SK-N-SH (cell line): ENCODE measurements around the gene MAPK12. TPM values are rescaled to one million over a fixed set of nuclear protein-coding genes. Genes with fewer than 3 reads are reported as not detected.

Experiments
- CTCF ChIA-PET: fragments of 300-600, 350-600 bp; formaldehyde crosslinking; extraction: SDS; loops from one replicate; lab custom pipeline; 2021; lab: Yijun Ruan, JAX
- POLR2A ChIA-PET: fragments of 350-600 bp; sonication (Branson Sonifier 250); formaldehyde crosslinking; extraction: SDS; loops from one replicate; lab custom pipeline; 2020; ENCODE audit warnings: antibody characterized with exemption, inconsistent platforms; lab: Yijun Ruan, JAX
- DNase-seq: peaks from one replicate; pipeline ENCODE4 v3.0.0; 2012
- H2AFZ ChIP-seq: fragments of 200-600 bp; sonication (generic); 2 replicates; pipeline ENCODE4 v1.8.1; 2016; ENCODE audit warnings: antibody characterized with exemption, mild to moderate bottlenecking, low read depth
- H3F3A ChIP-seq: fragments of 200-600 bp; sonication (generic); replicated peaks from 2 replicates; pipeline ENCODE3; 2016; ENCODE audit warnings: antibody characterized with exemption, mild to moderate bottlenecking; ENCODE audit not compliant: insufficient read depth
- H3K27ac ChIP-seq, 2 experiments: fragments of 200-500 bp in 1 of 2; fragments of 200-600 bp in 1 of 2; sonication (Bioruptor generic) in 1 of 2; sonication (generic), shearing (Covaris generic) in 1 of 2; 2 replicates each; pipeline versions ENCODE4 v1.5.1 to v1.6.1; 2014 to 2016; ENCODE audit warnings: low read depth in 2 of 2, inconsistent platforms in 1 of 2, low read length in 1 of 2, mild to moderate bottlenecking in 1 of 2, mixed read lengths in 1 of 2
- H3K27me3 ChIP-seq: fragments of 200-600 bp; sonication (generic), shearing (Covaris generic); 2 replicates; pipeline ENCODE4 v1.6.1; 2016; ENCODE audit warnings: mixed run types; ENCODE audit not compliant: insufficient read depth
- H3K36me3 ChIP-seq, 2 experiments: fragments of 200-500 bp in 1 of 2; fragments of 200-600 bp in 1 of 2; sonication (Bioruptor generic) in 1 of 2; sonication (generic) in 1 of 2; replicated peaks in 1 of 2; 2 replicates each; pipeline versions ENCODE3 to v1.5.1; 2014 to 2016; ENCODE audit warnings: low read length in 1 of 2, mild to moderate bottlenecking in 1 of 2; ENCODE audit not compliant: insufficient read depth in 2 of 2, control insufficient read depth in 1 of 2
- H3K4me1 ChIP-seq, 2 experiments: fragments of 200-500 bp in 1 of 2; fragments of 200-600 bp in 1 of 2; sonication (Bioruptor generic) in 1 of 2; sonication (generic), shearing (Covaris generic) in 1 of 2; 2 replicates each; pipeline versions ENCODE4 v1.5.1 to v1.6.1; 2014 to 2016; ENCODE audit warnings: low read depth in 1 of 2, low read length in 1 of 2, mixed run types in 1 of 2; ENCODE audit not compliant: insufficient read depth in 2 of 2, control insufficient read depth in 1 of 2
- H3K4me2 ChIP-seq: fragments of 200-600 bp; sonication (generic), shearing (Covaris generic); 2 replicates; pipeline ENCODE4 v1.6.1; 2017; ENCODE audit warnings: mixed run types
- H3K4me3 ChIP-seq, 2 experiments: fragments of 200-500 bp in 1 of 2; fragments of 200-600 bp in 1 of 2; sonication (Bioruptor generic) in 1 of 2; sonication (generic), shearing (Covaris generic) in 1 of 2; 2 replicates each; pipeline versions ENCODE4 v1.5.1 to v1.8.1; 2014 to 2016; ENCODE audit warnings: low read depth in 2 of 2, inconsistent platforms in 1 of 2, low read length in 1 of 2, mild to moderate bottlenecking in 1 of 2, mixed read lengths in 1 of 2, moderate library complexity in 1 of 2
- H3K79me2 ChIP-seq: fragments of 200-600 bp; sonication (generic); 2 replicates; pipeline ENCODE4 v1.8.1; 2017; ENCODE audit warnings: mild to moderate bottlenecking; ENCODE audit not compliant: insufficient read depth
- H3K9ac ChIP-seq: fragments of 200-600 bp; sonication (generic); 2 replicates; pipeline ENCODE4 v1.6.1; 2017; ENCODE audit warnings: mixed run types
- H3K9me2 ChIP-seq: fragments of 200-600 bp; sonication (generic); 2 replicates; pipeline ENCODE4 v1.6.1; 2017; ENCODE audit warnings: mixed run types
- H3K9me3 ChIP-seq: fragments of 200-600 bp; sonication (generic); 2 replicates; pipeline ENCODE4 v1.6.1; 2017; ENCODE audit warnings: mixed run types, mild to moderate bottlenecking, moderate library complexity
- H4K20me1 ChIP-seq: fragments of 200-600 bp; sonication (generic); 2 replicates; pipeline ENCODE4 v1.6.1; 2017; ENCODE audit warnings: mild to moderate bottlenecking, mixed run types; ENCODE audit not compliant: insufficient read depth
- CHD2 ChIP-seq: fragments of 150-350 bp; IDR thresholded peaks from 2 replicates; pipeline ENCODE4 v1.6.1; 2018; ENCODE audit warnings: low read length; ENCODE audit not compliant: partially characterized antibody
- ELF1 ChIP-seq: IDR thresholded peaks from 2 replicates; pipeline ENCODE4 v1.4.0; 2012
- EP300 ChIP-seq, 2 experiments: IDR thresholded peaks; 2 replicates each; pipeline versions ENCODE4 v1.4.0 to v1.6.1; 2012; ENCODE audit warnings: borderline replicate concordance in 1 of 2, low read depth in 1 of 2, low read length in 1 of 2
- EZH2phosphoT487 ChIP-seq: fragments of 200-600 bp; sonication (generic); IDR thresholded peaks from 2 replicates; pipeline ENCODE4 v1.6.1; 2017; ENCODE audit warnings: low read depth, mixed run types, mild to moderate bottlenecking, antibody characterized with exemption, moderate library complexity, borderline replicate concordance
- FOSL2 ChIP-seq: IDR thresholded peaks from 2 replicates; pipeline ENCODE4 v1.4.0; 2012; ENCODE audit warnings: low read depth, mild to moderate bottlenecking, moderate library complexity, borderline replicate concordance
- FOXJ3 ChIP-seq: sonication (generic); formaldehyde crosslinking; IDR thresholded peaks from 2 replicates; pipeline ENCODE4 v1.5.1; 2020; ENCODE audit warnings: mild to moderate bottlenecking, missing genetic modification reagents
- FOXM1 ChIP-seq: IDR thresholded peaks from 2 replicates; pipeline ENCODE4 v1.4.0; 2012; ENCODE audit warnings: low read depth, mild to moderate bottlenecking
- GABPA ChIP-seq: IDR thresholded peaks from 2 replicates; pipeline ENCODE4 v1.4.0; 2012; ENCODE audit warnings: low read depth, mild to moderate bottlenecking
- JUND ChIP-seq: IDR thresholded peaks from 2 replicates; pipeline ENCODE4 v1.4.0; 2012
- MEF2A ChIP-seq: IDR thresholded peaks from 2 replicates; pipeline ENCODE4 v1.4.0; 2012; ENCODE audit warnings: low read depth, borderline replicate concordance
- MXI1 ChIP-seq: IDR thresholded peaks from 2 replicates; pipeline ENCODE4 v1.6.1; 2012; ENCODE audit warnings: mild to moderate bottlenecking, low read depth, low read length, improper control_type of control experiment
- NFIC ChIP-seq: IDR thresholded peaks from 2 replicates; pipeline ENCODE4 v1.4.0; 2012; ENCODE audit warnings: borderline replicate concordance
- NRF1 ChIP-seq: IDR thresholded peaks from 2 replicates; pipeline ENCODE4 v1.6.1; 2012; ENCODE audit warnings: low read depth, mild to moderate bottlenecking, low read length
- POLR2AphosphoS5 ChIP-seq: IDR thresholded peaks from 2 replicates; pipeline ENCODE4 v1.6.1; 2012; ENCODE audit warnings: low read depth, low read length
- RAD21 ChIP-seq: IDR thresholded peaks from 2 replicates; pipeline ENCODE4 v1.6.1; 2012; ENCODE audit warnings: mild to moderate bottlenecking, low read length
- RCOR1 ChIP-seq: fragments of 150-350 bp; IDR thresholded peaks from 2 replicates; pipeline ENCODE4 v1.6.1; 2017; ENCODE audit warnings: antibody characterized with exemption, low read length
- RFX5 ChIP-seq: IDR thresholded peaks from 2 replicates; pipeline ENCODE4 v1.6.1; 2012; ENCODE audit warnings: mild to moderate bottlenecking, improper control_type of control experiment, low read length
- RXRA ChIP-seq: IDR thresholded peaks from 2 replicates; pipeline ENCODE4 v1.4.0; 2012; ENCODE audit warnings: low read depth, mild to moderate bottlenecking, borderline replicate concordance
- SIN3A ChIP-seq: IDR thresholded peaks from 2 replicates; pipeline ENCODE4 v1.6.1; 2012; ENCODE audit warnings: low read depth, mild to moderate bottlenecking, low read length, moderate library complexity, borderline replicate concordance
- SMC3 ChIP-seq: IDR thresholded peaks from 2 replicates; pipeline ENCODE4 v1.6.1; 2012; ENCODE audit warnings: low read depth, low read length, improper control_type of control experiment
- TAF1 ChIP-seq: IDR thresholded peaks from 2 replicates; pipeline ENCODE4 v1.6.1; 2012; ENCODE audit warnings: low read depth, mild to moderate bottlenecking, low read length, moderate library complexity, borderline replicate concordance
- TCF12 ChIP-seq: IDR thresholded peaks from 2 replicates; pipeline ENCODE4 v1.4.0; 2012
- TEAD4 ChIP-seq: IDR thresholded peaks from 2 replicates; pipeline ENCODE4 v1.4.0; 2012; ENCODE audit warnings: mild to moderate bottlenecking, borderline replicate concordance; ENCODE audit not compliant: insufficient read depth
- YY1 ChIP-seq: IDR thresholded peaks from 2 replicates; pipeline ENCODE4 v1.4.0; 2012; ENCODE audit warnings: low read depth, mild to moderate bottlenecking
- WGBS: methylation state at CpG from one replicate; pipeline ENCODE4 v1.1.6; 2017; ENCODE audit warnings: low lambda C conversion rate; 5-methylcytosine and 5-hydroxymethylcytosine counted together
- polyA plus RNA-seq, 3 experiments: library from polyadenylated mRNA; depleted of rRNA; stranded (reverse); fragments of >200 nt; gene quantifications; 2 replicates each; pipeline ENCODE4 v1.2.3, GENCODE V29; 2012
- TF ChIP-seq, protein P1 (sequence below): IDR thresholded peaks from 2 replicates; pipeline ENCODE4 v1.4.0; 2012; ENCODE audit warnings: low read depth
- TF ChIP-seq, protein P2 (sequence below): fragments of 200-600 bp; sonication (generic); IDR thresholded peaks from 2 replicates; pipeline ENCODE4 v1.6.1; 2017; ENCODE audit warnings: antibody characterized with exemption, mild to moderate bottlenecking, moderate library complexity
- TF ChIP-seq, protein P3 (sequence below): fragments of 150-350 bp; IDR thresholded peaks from 2 replicates; pipeline ENCODE4 v1.6.1; 2016; ENCODE audit warnings: mild to moderate bottlenecking, low read depth, low read length
- TF ChIP-seq, protein P4 (sequence below): IDR thresholded peaks from 2 replicates; pipeline ENCODE4; 2012
- TF ChIP-seq, protein P5 (sequence below): IDR thresholded peaks from 2 replicates; pipeline ENCODE4 v1.4.0; 2012; ENCODE audit warnings: low read depth, borderline replicate concordance

Gene MAPK12
- polyA plus RNA-seq, 1 of the 3 experiments (the other 2 are of a cell fraction) = 118 TPM

DNA sequence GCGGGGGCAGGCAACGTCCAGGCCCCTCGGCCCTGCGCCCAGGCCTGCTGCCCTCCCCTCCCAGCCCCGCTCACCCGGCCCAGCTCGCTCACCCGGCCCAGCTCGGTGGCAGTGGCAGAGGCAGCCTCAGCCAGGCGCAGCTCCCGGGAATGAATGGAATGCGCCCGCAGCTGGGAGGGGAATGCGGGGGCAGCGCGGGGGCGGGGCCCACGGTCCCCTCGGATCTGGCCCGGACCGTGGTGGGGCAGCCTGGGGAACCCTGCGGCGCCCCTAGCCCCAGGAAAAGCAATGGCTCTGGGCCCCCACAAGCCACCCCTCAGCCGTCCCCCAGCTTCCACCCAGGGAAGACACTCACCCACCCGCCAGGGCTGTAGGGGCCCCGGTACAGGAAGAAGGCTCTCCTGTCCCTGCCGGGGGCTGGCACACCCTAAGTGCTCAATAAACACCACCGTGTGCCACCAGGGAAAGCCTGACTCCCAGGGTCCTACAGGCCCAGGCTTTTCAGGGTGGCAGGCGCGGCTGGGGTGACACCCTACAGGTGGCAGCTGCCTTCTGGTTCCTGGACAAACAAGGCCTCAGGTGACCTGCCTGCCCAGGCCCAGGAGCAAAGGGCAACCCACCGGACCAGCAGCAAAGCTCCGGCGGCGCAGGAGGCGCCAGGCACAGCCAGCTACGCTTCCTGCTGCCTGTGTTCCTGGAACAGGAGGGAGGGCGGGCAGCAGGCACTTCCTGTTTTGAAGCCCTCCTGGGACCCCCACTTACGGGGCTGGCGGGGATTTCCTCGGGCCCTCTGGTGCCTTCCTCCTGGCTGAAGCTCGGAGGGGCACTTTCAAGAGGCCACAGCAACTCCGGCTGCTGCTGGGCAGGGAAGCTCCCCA lies 32.2 kb upstream of the MAPK12 start:
- peaks cover 10 to 23% of the 10 kb centered on the region in 2 experiments for H3K36me3 ChIP-seq
- no peaks in the 10 kb centered on the region for H3K9me2 ChIP-seq
- H4K20me1 ChIP-seq = peaks cover 98% of the 10 kb centered on the region
- no peaks in the 10 kb centered on the region for H3K9me3 ChIP-seq
- DNase-seq = peak; percentile 60
- H3F3A ChIP-seq = peaks cover 13% of the 10 kb centered on the region
- peak overlapping the region; percentile 63 to 80 for H3K27ac ChIP-seq
- WGBS = 62% methylated on average over 6 of the region's 42 CpGs
- peak overlapping the region; percentile 68; the same call in 1 of the 2 replicates for H3K9ac ChIP-seq
- POLR2A ChIA-PET = no interaction called here
- no peak overlapping the region for H2AFZ ChIP-seq
- CTCF ChIA-PET = interaction anchor here (0.7 to 2.6 kb wide), 7 partner anchors 9 to 53 kb away, joined by 3 to 12 read pairs (median 3); no protein-coding TSS in a partner anchor
- no peaks in the 10 kb centered on the region for H3K27me3 ChIP-seq
- H3K4me3 ChIP-seq = peak overlapping the region; percentile 17 to 49; a peak in 2 of 4 replicates
- H3K4me1 ChIP-seq = peaks cover 6 to 22% of the 10 kb centered on the region in 2 experiments; a peak in 3 of 4 replicates
- peak overlapping the region; percentile 84 for H3K4me2 ChIP-seq
- peaks cover 100% of the 10 kb centered on the region for H3K79me2 ChIP-seq
- peak; percentile 99 for TF ChIP-seq TEAD4
- TF ChIP-seq FOSL2 = no peak
- peak; percentile 72 for TF ChIP-seq TCF12
- TF ChIP-seq NFIC = peak; percentile 40; the same call in 1 of the 2 replicates
- no peak for TF ChIP-seq SIN3A
- no peak for TF ChIP-seq MEF2A
- no peak for TF ChIP-seq ELF1
- TF ChIP-seq, protein P1, sequence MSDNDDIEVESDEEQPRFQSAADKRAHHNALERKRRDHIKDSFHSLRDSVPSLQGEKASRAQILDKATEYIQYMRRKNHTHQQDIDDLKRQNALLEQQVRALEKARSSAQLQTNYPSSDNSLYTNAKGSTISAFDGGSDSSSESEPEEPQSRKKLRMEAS = no peak
- TF ChIP-seq, protein P2, sequence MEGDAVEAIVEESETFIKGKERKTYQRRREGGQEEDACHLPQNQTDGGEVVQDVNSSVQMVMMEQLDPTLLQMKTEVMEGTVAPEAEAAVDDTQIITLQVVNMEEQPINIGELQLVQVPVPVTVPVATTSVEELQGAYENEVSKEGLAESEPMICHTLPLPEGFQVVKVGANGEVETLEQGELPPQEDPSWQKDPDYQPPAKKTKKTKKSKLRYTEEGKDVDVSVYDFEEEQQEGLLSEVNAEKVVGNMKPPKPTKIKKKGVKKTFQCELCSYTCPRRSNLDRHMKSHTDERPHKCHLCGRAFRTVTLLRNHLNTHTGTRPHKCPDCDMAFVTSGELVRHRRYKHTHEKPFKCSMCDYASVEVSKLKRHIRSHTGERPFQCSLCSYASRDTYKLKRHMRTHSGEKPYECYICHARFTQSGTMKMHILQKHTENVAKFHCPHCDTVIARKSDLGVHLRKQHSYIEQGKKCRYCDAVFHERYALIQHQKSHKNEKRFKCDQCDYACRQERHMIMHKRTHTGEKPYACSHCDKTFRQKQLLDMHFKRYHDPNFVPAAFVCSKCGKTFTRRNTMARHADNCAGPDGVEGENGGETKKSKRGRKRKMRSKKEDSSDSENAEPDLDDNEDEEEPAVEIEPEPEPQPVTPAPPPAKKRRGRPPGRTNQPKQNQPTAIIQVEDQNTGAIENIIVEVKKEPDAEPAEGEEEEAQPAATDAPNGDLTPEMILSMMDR = no peak
- no peak for TF ChIP-seq CHD2
- no peak for TF ChIP-seq SMC3
- TF ChIP-seq, protein P3, sequence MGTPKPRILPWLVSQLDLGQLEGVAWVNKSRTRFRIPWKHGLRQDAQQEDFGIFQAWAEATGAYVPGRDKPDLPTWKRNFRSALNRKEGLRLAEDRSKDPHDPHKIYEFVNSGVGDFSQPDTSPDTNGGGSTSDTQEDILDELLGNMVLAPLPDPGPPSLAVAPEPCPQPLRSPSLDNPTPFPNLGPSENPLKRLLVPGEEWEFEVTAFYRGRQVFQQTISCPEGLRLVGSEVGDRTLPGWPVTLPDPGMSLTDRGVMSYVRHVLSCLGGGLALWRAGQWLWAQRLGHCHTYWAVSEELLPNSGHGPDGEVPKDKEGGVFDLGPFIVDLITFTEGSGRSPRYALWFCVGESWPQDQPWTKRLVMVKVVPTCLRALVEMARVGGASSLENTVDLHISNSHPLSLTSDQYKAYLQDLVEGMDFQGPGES = no peak
- no peak for TF ChIP-seq RFX5
- no peak for TF ChIP-seq MXI1
- no peak for TF ChIP-seq JUND
- TF ChIP-seq TAF1 = no peak
- 0 out of 2 replicates have a peak, but pooled peaks have one; percentile 15 for TF ChIP-seq POLR2AphosphoS5
- no peak for TF ChIP-seq RCOR1
- peak in 1 of 2 experiments; percentile 57; a peak in 1 of 4 replicates for TF ChIP-seq EP300 (IDR thresholded peaks at IDR 0.05; ENCODE audit: borderline replicate concordance in 1 of 2, low read depth in 1 of 2, low read length in 1 of 2)
- no peak for TF ChIP-seq NRF1
- TF ChIP-seq, protein P4, sequence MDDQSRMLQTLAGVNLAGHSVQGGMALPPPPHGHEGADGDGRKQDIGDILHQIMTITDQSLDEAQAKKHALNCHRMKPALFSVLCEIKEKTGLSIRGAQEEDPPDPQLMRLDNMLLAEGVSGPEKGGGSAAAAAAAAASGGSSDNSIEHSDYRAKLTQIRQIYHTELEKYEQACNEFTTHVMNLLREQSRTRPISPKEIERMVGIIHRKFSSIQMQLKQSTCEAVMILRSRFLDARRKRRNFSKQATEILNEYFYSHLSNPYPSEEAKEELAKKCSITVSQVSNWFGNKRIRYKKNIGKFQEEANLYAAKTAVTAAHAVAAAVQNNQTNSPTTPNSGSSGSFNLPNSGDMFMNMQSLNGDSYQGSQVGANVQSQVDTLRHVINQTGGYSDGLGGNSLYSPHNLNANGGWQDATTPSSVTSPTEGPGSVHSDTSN = no peak
- TF ChIP-seq EZH2phosphoT487 = no peak
- TF ChIP-seq, protein P5, sequence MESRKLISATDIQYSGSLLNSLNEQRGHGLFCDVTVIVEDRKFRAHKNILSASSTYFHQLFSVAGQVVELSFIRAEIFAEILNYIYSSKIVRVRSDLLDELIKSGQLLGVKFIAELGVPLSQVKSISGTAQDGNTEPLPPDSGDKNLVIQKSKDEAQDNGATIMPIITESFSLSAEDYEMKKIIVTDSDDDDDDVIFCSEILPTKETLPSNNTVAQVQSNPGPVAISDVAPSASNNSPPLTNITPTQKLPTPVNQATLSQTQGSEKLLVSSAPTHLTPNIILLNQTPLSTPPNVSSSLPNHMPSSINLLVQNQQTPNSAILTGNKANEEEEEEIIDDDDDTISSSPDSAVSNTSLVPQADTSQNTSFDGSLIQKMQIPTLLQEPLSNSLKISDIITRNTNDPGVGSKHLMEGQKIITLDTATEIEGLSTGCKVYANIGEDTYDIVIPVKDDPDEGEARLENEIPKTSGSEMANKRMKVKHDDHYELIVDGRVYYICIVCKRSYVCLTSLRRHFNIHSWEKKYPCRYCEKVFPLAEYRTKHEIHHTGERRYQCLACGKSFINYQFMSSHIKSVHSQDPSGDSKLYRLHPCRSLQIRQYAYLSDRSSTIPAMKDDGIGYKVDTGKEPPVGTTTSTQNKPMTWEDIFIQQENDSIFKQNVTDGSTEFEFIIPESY = no peak
- TF ChIP-seq FOXJ3 (CRISPR knock-in tag) = no peak
- no peak for TF ChIP-seq GABPA
- no peak for TF ChIP-seq RXRA
- no peak for TF ChIP-seq FOXM1
- no peak for TF ChIP-seq RAD21
- TF ChIP-seq YY1 = no peak
